ENCODE measurements around the gene OR1L6.

The OR1L6 gene

DNA sequence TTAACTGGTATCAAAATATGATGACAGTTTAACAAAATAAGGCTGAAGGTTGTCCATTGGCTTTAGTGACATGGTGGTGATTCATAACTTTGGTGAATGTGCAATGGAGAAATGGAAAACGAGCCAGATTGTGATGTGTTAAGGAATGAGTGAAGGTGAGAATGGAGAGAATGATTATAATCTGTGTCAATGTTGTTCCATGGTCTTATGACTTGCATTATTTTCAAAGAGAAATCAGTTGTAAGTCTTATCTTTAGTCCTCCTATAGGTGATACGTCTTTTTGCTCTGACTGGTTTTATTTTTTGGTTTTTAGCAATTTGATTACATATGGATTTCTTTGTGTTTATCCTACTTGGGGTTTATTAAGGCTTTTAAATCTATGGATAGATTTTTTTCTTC lies 12.7 kb downstream of the OR1L6 start:
- Histone ChIP-seq H3K27me3 (no peaks in the 10 kb centered on the region), H3K4me3 (no peak overlapping the region), H3K4me1 (no peaks in the 10 kb centered on the region), H3K9me3 (peaks cover 0 to 19% (median 0%) of the 10 kb centered on the region in 3 donors), H3K27ac (no peak overlapping the region), H3K36me3 (no peaks in the 10 kb centered on the region)
- DNase-seq, result no peak
- intact Hi-C loops (cut with DNase I; ENCODE audit: low total_unique reads), result no loop called here
- TF ChIP-seq, protein P1, sequence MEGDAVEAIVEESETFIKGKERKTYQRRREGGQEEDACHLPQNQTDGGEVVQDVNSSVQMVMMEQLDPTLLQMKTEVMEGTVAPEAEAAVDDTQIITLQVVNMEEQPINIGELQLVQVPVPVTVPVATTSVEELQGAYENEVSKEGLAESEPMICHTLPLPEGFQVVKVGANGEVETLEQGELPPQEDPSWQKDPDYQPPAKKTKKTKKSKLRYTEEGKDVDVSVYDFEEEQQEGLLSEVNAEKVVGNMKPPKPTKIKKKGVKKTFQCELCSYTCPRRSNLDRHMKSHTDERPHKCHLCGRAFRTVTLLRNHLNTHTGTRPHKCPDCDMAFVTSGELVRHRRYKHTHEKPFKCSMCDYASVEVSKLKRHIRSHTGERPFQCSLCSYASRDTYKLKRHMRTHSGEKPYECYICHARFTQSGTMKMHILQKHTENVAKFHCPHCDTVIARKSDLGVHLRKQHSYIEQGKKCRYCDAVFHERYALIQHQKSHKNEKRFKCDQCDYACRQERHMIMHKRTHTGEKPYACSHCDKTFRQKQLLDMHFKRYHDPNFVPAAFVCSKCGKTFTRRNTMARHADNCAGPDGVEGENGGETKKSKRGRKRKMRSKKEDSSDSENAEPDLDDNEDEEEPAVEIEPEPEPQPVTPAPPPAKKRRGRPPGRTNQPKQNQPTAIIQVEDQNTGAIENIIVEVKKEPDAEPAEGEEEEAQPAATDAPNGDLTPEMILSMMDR (IDR thresholded peaks at IDR 0.05), result no peak

DNA sequence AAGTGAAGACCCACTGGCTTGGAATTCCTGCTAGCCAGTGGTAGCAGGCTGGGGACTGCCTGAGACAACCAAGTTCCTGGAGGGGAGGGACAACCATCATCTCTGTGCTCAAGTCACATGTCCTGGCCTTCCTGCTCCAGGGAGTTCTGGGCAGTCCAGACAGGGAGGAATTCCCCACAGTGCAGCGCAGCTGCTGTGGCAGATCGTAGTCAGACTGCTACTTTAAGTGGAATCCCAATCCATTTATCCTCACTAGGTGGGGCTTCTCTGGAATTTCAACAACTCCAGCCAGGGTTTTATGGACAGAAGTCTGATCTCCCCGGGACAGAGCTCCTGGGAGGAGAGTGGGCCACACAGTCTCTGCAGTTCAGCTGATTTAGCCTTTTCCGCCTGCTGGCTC lies 25.7 kb downstream of the OR1L6 start:
- H3K4me3 ChIP-seq, result no peak overlapping the region
- peaks cover 0 to 4% (median 0%) of the 10 kb centered on the region in 3 donors for H3K36me3 ChIP-seq
- no peak for DNase-seq
- TF ChIP-seq, protein P1 (IDR thresholded peaks at IDR 0.05), result no peak
- H3K9me3 ChIP-seq, result peaks cover 8 to 48% (median 21%) of the 10 kb centered on the region in 3 donors
- intact Hi-C loops (cut with DNase I; ENCODE audit: low total_unique reads), result no loop called here
- H3K4me1 ChIP-seq, result no peaks in the 10 kb centered on the region
- no peaks in the 10 kb centered on the region for H3K27me3 ChIP-seq
- H3K27ac ChIP-seq, result no peak overlapping the region

DNA sequence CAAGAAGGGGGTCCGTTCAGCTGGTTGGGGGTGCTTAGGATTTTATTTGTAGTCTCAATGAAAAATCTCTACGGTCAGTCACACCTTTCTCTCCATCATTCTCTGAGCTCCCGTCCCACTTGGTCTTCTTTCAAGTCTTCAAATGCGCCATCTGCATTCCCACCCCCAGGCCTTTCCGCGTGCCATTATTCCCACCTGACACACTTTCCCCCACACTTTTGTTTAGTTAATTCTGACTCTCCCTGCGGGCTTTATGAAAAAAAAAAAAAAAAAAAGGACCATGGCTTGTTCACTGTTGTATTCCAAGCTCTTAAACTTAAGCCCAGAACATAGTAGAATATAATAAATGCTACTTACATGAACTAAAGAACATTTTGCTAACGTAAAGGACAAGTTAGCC lies 34.9 kb downstream of the OR1L6 start:
- intact Hi-C loops (cut with DNase I; ENCODE audit: low total_unique reads), result no loop called here
- no peaks in the 10 kb centered on the region for H3K4me1 ChIP-seq

DNA sequence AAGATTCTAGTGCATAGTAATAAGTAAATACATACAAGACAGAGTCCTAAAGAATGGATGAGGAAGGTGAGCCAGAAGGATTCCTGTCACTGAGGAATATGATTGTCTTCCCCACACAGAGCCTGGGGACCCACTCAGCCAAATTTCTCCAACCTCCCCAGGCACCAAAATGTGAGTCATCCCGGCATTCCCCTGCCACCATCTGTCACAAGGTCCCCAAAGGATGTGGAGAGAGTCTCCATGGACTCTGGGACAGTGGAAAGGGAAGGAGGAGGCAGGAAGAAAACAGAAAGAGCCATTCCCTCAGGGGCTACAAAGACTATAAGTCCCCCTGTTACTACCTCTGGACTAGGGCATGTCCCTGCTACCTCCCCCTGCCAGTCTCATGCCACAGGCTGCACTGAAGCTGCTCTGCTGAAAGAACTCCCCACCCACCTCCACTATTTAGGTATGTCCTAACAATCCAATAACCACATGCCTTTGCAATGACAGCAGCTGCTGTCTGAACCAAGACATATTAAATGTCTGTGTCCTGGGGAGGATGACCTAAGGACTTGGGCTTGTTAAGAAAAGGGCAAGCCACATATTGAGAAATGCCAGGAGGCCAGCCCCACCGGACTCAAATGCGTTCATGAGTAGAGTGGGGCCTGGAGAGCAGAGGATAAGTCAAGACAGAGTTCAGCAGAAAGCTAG lies 36.0 kb downstream of the OR1L6 start:
- Histone ChIP-seq H3K27ac (no peak overlapping the region), H3K9me3 (no peaks in the 10 kb centered on the region), H3K4me1 (no peaks in the 10 kb centered on the region), H3K36me3 (no peaks in the 10 kb centered on the region), H3K27me3 (no peaks in the 10 kb centered on the region), H3K4me3 (no peak overlapping the region)
- intact Hi-C loops (cut with DNase I; ENCODE audit: low total_unique reads), result no loop called here
- TF ChIP-seq, protein P1 (IDR thresholded peaks at IDR 0.05), result no peak
- DNase-seq, result no peak

More for the DNA sequence above, 34.9 kb downstream of the OR1L6 start:
- Histone ChIP-seq H3K4me3 (no peak overlapping the region), H3K9me3 (peaks cover 0 to 7% (median 0%) of the 10 kb centered on the region in 3 donors), H3K27me3 (no peaks in the 10 kb centered on the region), H3K27ac (no peak overlapping the region), H3K36me3 (no peaks in the 10 kb centered on the region)
- DNase-seq, result no peak
- TF ChIP-seq, protein P1 (IDR thresholded peaks at IDR 0.05), result no peak

DNA sequence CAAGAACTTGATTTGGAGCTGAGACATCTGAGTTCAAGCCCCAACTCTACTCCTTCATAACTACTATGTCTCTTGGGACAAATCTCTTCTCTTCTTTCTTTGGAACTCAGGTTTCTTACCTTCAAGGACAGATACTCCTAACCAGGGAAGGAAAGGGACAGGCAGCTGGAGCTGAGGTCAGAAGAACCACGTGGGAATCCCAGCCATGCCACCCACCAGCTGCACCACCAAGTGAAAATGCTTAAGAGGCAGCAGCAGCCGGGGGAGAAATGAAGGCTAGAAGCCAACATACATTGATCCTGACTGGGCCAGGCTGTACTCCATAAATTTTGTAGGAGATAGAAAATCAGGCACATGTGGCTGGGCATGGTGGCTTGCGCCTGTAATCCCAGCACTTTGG lies 37.1 kb downstream of the OR1L6 start:
- intact Hi-C loops (cut with DNase I; ENCODE audit: low total_unique reads), result no loop called here
- no peaks in the 10 kb centered on the region for H3K27me3 ChIP-seq
- no peaks in the 10 kb centered on the region for H3K36me3 ChIP-seq
- no peak for DNase-seq
- H3K4me1 ChIP-seq, result no peaks in the 10 kb centered on the region
- H3K9me3 ChIP-seq, result no peaks in the 10 kb centered on the region
- TF ChIP-seq, protein P1 (IDR thresholded peaks at IDR 0.05), result no peak
- H3K27ac ChIP-seq, result no peak overlapping the region
- H3K4me3 ChIP-seq, result no peak overlapping the region
